DMS53 treated with DMSO at 0.1 percent for 48 hours (cell line): ENCODE results near the gene MAP1S.
A peak's percentile ranks its signal among the peaks of the same experiment; 100 is the strongest.
"Not testable (repeated sequence)": the region's sequence is repeated elsewhere in the genome, so short reads cannot be mapped to it uniquely, and the experiment has no call there.

Experiments
- DNase-seq: peaks from one replicate; lab custom pipeline; 2025; ENCODE audit not compliant: unreplicated experiment; lab: John Stamatoyannopoulos, UW

The MAP1S gene

GRCh38 chr19:17762505-17763229 lies 43.4 kb downstream of the MAP1S start:
- DNase-seq: no peak

GRCh38 chr19:17764348-17764747 lies 45.1 kb downstream of the MAP1S start:
- DNase-seq: no peak

- no peak for DNase-seq
Measured at GRCh38 chr19:17765069-17765618, 45.9 kb downstream of the MAP1S start.

DNA sequence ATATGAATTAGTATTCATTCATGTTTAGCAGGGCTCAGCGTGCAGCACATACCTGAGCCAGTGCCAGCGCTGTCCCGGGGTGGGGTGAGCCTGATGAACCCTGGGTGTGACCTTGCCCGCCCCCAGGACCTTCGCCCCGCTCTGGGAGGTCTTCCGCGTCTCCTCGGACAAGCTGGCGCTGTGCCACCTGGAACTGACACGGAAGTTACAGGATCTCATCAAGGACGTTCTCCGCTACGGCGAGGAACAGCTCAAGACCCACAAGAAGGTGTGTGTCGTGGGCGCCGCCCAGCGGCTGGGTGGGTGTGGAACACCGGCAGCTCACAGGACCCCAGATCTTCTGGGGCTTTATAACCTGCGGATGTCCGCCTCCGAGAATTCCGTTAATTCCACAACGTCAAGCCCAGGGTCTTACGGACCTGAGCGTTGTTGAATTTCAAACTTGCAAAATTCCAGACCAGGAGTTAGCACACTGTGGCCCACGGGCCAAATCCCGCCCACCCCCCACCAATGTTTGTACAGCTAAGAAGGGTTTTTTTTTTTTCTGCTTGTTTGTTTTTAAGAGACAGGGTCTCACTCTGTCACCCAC lies 47.4 kb downstream of the MAP1S start:
- peak; percentile 42 for DNase-seq

DNA sequence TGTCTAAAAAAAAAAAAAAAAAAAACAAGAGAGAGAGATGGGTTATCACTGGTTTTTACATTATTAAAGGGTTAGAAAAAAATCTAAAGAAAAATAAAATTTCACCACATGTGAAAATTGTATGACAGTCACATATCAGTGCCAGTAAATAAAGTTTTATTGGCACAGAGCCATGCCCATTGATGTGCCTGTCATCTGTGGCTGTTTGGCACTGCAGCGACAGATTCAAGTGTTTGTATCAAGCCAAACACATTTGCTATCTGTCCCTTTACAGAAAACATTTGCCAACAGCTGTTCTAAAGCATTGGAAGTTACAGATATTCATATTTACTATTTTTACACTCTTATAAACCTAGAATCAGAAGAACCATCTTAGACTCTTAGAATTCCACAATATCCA lies 48.3 kb downstream of the MAP1S start:
- no peak for DNase-seq

- DNase-seq: no peak
Measured at GRCh38 chr19:17770613-17771012, 51.3 kb downstream of the MAP1S start.

DNA sequence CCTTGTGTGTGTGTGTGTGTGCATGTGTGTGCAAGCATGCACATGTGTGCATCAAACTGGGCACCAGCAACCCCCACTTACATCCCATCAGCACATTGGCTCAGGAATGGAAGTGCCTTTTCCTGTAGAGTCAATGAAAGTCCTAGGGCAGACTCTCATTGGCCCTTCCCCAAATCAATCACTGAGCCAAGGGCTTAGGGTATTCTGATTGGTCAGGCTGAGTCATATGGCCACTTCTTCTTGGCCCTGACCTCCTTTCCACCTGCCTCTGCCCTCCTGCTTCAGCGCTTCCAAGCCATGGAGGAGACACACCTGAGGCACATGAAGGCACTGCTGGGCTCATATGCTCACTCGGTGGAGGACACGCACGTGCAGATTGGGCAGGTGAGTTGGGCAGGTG lies 52.9 kb downstream of the MAP1S start:
- no peak for DNase-seq

DNA sequence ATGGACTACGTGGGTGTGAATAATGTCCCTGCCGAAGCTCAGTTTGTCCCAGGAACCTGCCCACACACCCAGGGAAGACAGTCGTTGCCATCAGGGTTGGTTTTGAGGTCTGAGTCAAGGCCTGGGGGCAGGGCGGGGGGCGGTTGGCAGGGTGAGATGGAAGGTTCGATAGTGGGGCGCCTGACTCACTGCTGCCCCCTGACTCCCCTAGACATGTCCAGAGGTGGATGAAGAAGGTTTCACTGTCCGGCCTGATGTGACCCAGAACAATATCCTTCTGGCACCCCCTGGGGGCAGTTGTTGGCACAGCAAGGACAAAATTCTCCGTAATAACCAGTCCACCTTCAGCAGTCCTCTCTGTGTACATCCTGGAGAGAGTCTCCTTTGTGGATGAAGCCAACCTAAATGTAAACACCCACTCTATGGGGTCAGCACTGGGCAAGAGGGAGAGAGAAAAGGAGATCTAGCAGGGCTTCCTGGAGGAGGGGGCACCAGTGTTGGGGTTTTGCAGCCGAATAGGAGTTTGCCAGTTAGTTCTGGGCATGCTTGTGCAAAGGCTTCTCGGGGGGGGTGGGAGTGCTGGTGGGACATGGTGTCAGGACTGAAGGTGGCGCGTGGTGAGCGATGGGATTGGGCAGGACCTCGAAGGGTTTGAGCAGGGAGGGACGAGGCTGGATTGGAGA lies 56.1 kb downstream of the MAP1S start:
- DNase-seq: no peak

GRCh38 chr19:17775991-17776803 lies 56.9 kb downstream of the MAP1S start:
- DNase-seq: no peak

DNA sequence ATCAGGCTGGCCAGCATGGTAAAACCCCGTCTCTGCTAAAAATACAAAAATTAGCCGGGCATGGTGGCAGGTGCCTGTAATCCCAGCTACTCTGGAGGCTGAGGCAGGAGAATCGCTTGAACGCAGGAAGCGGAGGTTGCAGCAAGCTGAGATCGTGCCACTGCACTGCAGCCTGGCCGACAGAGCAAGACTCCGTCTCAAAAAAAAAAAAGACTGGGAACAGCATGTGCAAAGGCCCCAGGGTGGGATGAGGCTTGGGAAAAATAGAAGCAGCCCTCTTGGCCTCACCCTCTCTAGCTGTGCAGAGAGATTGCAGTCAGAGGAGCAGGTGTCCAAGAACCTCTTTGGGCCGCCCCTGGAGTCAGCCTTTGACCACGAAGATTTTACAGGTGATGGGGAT lies 58.6 kb downstream of the MAP1S start:
- DNase-seq: not testable (repeated sequence)

- no peak for DNase-seq
Measured at GRCh38 chr19:17778251-17778967, 59.1 kb downstream of the MAP1S start.

DNA sequence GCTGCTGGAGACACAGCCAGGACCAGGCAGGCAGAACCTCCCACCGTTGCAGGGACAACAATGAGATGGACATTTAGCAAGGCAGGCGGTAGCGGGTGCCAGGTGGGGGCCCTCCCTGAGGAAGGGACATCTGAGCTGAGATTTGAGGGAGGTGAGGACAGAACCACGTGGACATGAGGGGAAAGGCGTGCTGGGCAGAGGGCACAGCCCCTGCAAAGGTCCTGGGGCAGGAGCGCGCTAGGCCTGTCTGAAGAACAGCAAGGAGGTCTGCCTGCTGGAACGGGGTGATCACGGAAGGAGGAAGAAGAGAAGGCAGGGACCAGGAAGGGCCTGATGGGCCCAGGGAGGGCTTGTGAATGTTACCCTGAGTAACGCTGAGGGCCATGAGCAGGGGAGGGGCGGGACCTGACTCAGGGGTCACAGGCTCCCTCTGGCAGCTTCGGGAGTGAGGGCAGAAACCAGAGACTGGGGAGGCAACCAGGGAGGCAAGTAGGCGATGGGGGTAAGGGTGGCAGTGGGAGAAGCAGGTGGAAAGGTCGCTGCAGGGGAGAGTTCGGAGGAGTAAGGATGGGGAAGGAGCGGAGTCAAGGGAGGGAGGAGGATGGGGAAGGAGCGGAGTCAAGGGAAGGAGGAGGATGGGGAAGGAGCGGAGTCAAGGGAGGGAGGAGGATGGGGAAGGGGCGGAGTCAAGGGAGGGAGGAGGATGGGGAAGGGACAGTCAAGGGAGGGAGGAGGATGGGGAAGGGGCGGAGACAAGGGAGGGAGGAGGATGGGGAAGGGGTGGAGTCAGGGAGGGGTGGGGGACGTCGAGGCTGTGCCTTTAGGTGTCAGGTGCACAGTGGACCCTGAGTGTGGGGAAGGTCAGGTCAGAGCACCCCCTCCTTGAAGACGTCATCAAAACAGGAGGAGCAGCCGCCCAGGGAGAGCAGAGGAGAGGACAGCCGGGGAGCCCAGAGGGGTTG lies 60.0 kb downstream of the MAP1S start:
- no peak for DNase-seq

GRCh38 chr19:17780781-17781180 lies 61.5 kb downstream of the MAP1S start:
- no peak for DNase-seq

DNA sequence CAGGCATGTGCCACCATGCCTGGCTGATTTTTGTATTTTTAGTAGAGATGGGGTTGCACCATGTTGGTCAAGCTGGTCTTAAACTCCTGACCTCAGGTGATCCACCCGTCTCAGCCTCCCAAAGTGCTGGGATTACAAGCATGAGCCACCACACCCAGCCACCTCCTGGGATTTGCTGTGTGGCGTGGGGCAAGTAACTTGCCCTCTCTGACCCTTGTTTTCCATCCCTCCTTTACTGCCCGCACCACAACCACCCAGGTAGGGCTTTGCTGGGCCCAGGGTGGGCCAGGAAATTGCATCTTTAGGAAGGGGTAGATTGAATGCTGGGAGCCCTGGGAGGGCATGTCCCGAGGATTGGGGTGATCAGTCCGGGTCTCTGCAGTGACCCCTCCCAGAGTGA lies 64.4 kb downstream of the MAP1S start:
- not testable (repeated sequence) for DNase-seq
